Ovary (tissue), 3 donors: Measurements from ENCODE around the gene HECW1.

Experiments
- CTCF ChIP-seq, 3 donors: fragments of 450-650 bp in 2 of 3; fragments of 200-600 bp in 1 of 3; IDR thresholded peaks; one replicate each; pipeline versions ENCODE4 v1.5.1 to v1.8.0; 2016 to 2022; ENCODE audit warnings: antibody characterized with exemption in 3 of 3, mild to moderate bottlenecking in 1 of 3
- EP300 ChIP-seq: sonication (generic); formaldehyde crosslinking; IDR thresholded peaks from one replicate; pipeline ENCODE4 v1.6.1; 2017; ENCODE audit warnings: antibody characterized with exemption
- POLR2A ChIP-seq: fragments of 450-650 bp; IDR thresholded peaks from one replicate; pipeline ENCODE4 v1.6.1; 2017; ENCODE audit warnings: antibody characterized with exemption, mild to moderate bottlenecking, moderate library complexity
- donor health status: DM: no; HTN: no; CAD: no.

GRCh38 chr7:43467846-43468245 lies 355.4 kb downstream of the HECW1 start:
- no peak for TF ChIP-seq CTCF (IDR thresholded peaks at IDR 0.05)
- TF ChIP-seq POLR2A, result no peak
- no peak for TF ChIP-seq EP300
